DOHH2 (cell line): ENCODE measurements around the gene SATB1.

Experiments used
- H3F3A ChIP-seq: fragments of 200-600 bp; sonication (generic), shearing (Covaris generic); 2 replicates; pipeline ENCODE4 v1.6.0; 2016; ENCODE audit warnings: antibody characterized with exemption, mild to moderate bottlenecking; ENCODE audit not compliant: control insufficient read depth, insufficient read depth
- H3K27ac ChIP-seq: fragments of 200-600 bp; sonication (generic); 2 replicates; pipeline ENCODE4 v1.5.1; 2014; ENCODE audit warnings: low read depth, mild to moderate bottlenecking, low read length, moderate library complexity
- H3K27me3 ChIP-seq: fragments of 200-600 bp; sonication (generic); 2 replicates; pipeline ENCODE4 v1.6.1; 2014; ENCODE audit warnings: mild to moderate bottlenecking, low read length, mixed read lengths; ENCODE audit not compliant: control insufficient read depth
- H3K36me3 ChIP-seq: fragments of 200-600 bp; sonication (generic); 2 replicates; pipeline ENCODE4 v1.6.1; 2014; ENCODE audit warnings: mild to moderate bottlenecking, low read length, moderate library complexity, mixed read lengths; ENCODE audit not compliant: control insufficient read depth
- H3K4me1 ChIP-seq: fragments of 200-600 bp; sonication (generic); 2 replicates; pipeline ENCODE4 v1.6.1; 2014; ENCODE audit warnings: mild to moderate bottlenecking, low read length, mixed read lengths; ENCODE audit not compliant: control insufficient read depth
- H3K4me2 ChIP-seq: fragments of 200-600 bp; sonication (generic); 2 replicates; pipeline ENCODE4 v1.6.0; 2014; ENCODE audit warnings: mild to moderate bottlenecking, low read length, moderate library complexity
- H3K4me3 ChIP-seq: fragments of 200-600 bp; sonication (generic); 2 replicates; pipeline ENCODE4 v1.5.1; 2014; ENCODE audit warnings: mild to moderate bottlenecking, low read length, mixed read lengths
- H3K79me2 ChIP-seq: fragments of 200-600 bp; sonication (generic); 2 replicates; pipeline ENCODE4 v1.6.1; 2014; ENCODE audit warnings: mild to moderate bottlenecking, low read length, mixed read lengths; ENCODE audit not compliant: control insufficient read depth
- H3K9me2 ChIP-seq: fragments of 200-600 bp; sonication (generic); replicated peaks from 2 replicates; pipeline ENCODE4 v1.6.1; 2014; ENCODE audit warnings: mild to moderate bottlenecking, low read length, mixed read lengths; ENCODE audit not compliant: control insufficient read depth
- H3K9me3 ChIP-seq: fragments of 200-600 bp; sonication (generic); 2 replicates; pipeline ENCODE4 v1.6.1; 2014; ENCODE audit warnings: antibody characterized with exemption, low read length, mixed read lengths; ENCODE audit not compliant: control insufficient read depth, insufficient read depth
- H4K20me1 ChIP-seq: fragments of 200-600 bp; sonication (generic); 2 replicates; pipeline ENCODE4 v1.6.0; 2014; ENCODE audit warnings: low read depth, mild to moderate bottlenecking, antibody characterized with exemption, low read length, moderate library complexity; ENCODE audit not compliant: control insufficient read depth, insufficient read depth
- CTCF ChIP-seq: fragments of 200-600 bp; sonication (generic); IDR thresholded peaks from one replicate; pipeline ENCODE4 v1.5.1; 2014; ENCODE audit warnings: antibody characterized with exemption, mild to moderate bottlenecking, low read depth, low read length; ENCODE audit not compliant: poor library complexity, severe bottlenecking
- EZH2phosphoT487 ChIP-seq: fragments of 200-600 bp; sonication (generic); IDR thresholded peaks from 2 replicates; pipeline ENCODE4 v1.6.1; 2017; ENCODE audit warnings: borderline replicate concordance, mild to moderate bottlenecking, antibody characterized with exemption, low read length, moderate library complexity, mixed read lengths

Gene SATB1

GRCh38 chr3:18346097-18346496, 79.0 kb downstream of the SATB1 start:
- Histone ChIP-seq H3K4me3 (no peak overlapping the region), H3K4me1 (no peaks in the 10 kb centered on the region)

GRCh38 chr3:18345015-18345367, 80.1 kb downstream of the SATB1 start:
- Histone ChIP-seq H3K9me2 (no peaks in the 10 kb centered on the region), H3F3A (no peaks in the 10 kb centered on the region), H3K9me3 (no peaks in the 10 kb centered on the region), H3K36me3 (no peaks in the 10 kb centered on the region), H3K4me2 (no peak overlapping the region), H3K4me3 (no peak overlapping the region), H3K4me1 (no peaks in the 10 kb centered on the region), H3K79me2 (no peaks in the 10 kb centered on the region), H3K27me3 (no peaks in the 10 kb centered on the region), H3K27ac (no peak overlapping the region), H4K20me1 (no peaks in the 10 kb centered on the region)
- no peak for TF ChIP-seq CTCF
- TF ChIP-seq EZH2phosphoT487: no peak

More at GRCh38 chr3:18346097-18346496, 79.0 kb downstream of the SATB1 start:
- Histone ChIP-seq H3K36me3 (no peaks in the 10 kb centered on the region), H3K27me3 (no peaks in the 10 kb centered on the region), H3K79me2 (no peaks in the 10 kb centered on the region), H3K9me2 (no peaks in the 10 kb centered on the region), H3K4me2 (no peak overlapping the region), H4K20me1 (no peaks in the 10 kb centered on the region), H3K27ac (no peak overlapping the region), H3F3A (no peaks in the 10 kb centered on the region), H3K9me3 (no peaks in the 10 kb centered on the region)
- TF ChIP-seq CTCF (no peak), EZH2phosphoT487 (no peak)

GRCh38 chr3:18344306-18345014, 80.7 kb downstream of the SATB1 start:
- no peaks in the 10 kb centered on the region for H4K20me1 ChIP-seq
- no peaks in the 10 kb centered on the region for H3K79me2 ChIP-seq
- H3K4me1 ChIP-seq: no peaks in the 10 kb centered on the region
- no peaks in the 10 kb centered on the region for H3K36me3 ChIP-seq
- no peaks in the 10 kb centered on the region for H3K27me3 ChIP-seq
- no peaks in the 10 kb centered on the region for H3K9me2 ChIP-seq
- no peaks in the 10 kb centered on the region for H3K9me3 ChIP-seq
- H3K27ac ChIP-seq: no peak overlapping the region
- no peaks in the 10 kb centered on the region for H3F3A ChIP-seq
- TF ChIP-seq CTCF: no peak
- no peak for TF ChIP-seq EZH2phosphoT487
- H3K4me2 ChIP-seq: no peak overlapping the region
- H3K4me3 ChIP-seq: no peak overlapping the region
